GM19455 (cell line): Measurements from ENCODE around the gene USP37.

Source experiments
- ATAC-seq: cut with Tn5 transposase; IDR thresholded peaks from one replicate; pipeline ENCODE4 v1.9.1; 2021; ENCODE audit not compliant: unreplicated experiment

Gene USP37

GRCh38 chr2:218479595-218479994 lies 88.6 kb downstream of the USP37 start:
- no peak for ATAC-seq

GRCh38 chr2:218478544-218478943 lies 89.6 kb downstream of the USP37 start:
- no peak for ATAC-seq

- no peak for ATAC-seq
Measured at GRCh38 chr2:218477247-218477646, 90.9 kb downstream of the USP37 start.

DNA sequence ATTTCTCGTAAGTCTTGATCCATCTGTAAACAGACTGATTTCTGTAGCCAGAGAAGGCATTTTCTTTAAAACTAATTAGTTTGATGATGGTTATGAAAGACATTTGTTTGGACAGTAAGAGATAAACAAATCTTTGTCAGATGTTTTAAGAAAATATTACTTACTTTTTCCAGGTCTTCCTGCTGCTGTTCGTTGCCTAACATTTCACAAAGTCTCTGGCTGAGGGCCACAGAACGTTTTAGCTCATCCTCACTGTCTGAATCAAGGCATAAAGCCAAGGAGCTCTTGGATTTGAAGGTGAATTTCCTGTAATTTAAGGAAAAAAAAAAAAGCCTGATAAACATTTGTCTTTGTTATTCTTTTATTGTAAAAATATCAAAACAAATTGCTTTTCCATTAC lies 91.5 kb downstream of the USP37 start:
- ATAC-seq, result no peak

DNA sequence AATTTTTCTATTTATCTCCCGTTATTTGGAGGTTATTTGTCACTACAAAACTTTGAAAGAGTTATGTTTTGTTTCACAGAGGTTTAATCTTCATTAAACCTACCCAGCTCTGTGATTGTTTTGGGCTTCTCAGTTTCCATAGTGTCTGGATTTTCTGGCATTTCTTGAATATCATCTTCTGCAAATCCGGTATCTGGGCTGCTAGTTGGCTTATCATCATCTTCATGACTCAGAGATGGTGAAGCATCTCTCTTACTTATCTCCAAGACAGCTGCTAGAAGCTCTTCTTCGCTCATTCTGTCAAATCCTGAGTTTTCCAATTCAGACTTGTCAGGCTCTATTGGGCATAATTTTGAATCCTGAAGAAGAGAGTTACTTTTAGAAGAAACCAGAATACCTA lies 93.6 kb downstream of the USP37 start:
- no peak for ATAC-seq

- no peak for ATAC-seq
Measured at GRCh38 chr2:218472988-218473387, 95.2 kb downstream of the USP37 start.

DNA sequence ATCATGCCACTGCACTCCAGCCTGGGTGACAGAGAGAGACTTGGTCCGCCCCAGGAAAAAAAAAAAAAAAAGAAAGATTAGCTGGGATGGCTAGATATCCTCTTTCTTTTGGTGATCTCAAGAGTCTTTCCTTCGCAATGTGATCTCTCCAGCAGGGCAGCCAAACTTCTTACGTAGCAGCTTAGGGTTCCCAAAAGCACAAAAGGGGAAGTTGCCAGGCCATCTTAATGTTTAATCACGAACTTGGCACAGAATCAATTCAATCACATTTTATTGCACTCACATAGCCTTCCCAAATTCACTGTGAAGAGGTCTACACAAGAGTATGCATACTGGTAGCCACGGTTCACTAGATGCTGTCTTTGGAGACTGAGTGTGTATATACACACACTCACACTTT lies 96.2 kb downstream of the USP37 start:
- ATAC-seq, result no peak

- ATAC-seq, result no peak
Measured at GRCh38 chr2:218471036-218471435, 97.1 kb downstream of the USP37 start.

DNA sequence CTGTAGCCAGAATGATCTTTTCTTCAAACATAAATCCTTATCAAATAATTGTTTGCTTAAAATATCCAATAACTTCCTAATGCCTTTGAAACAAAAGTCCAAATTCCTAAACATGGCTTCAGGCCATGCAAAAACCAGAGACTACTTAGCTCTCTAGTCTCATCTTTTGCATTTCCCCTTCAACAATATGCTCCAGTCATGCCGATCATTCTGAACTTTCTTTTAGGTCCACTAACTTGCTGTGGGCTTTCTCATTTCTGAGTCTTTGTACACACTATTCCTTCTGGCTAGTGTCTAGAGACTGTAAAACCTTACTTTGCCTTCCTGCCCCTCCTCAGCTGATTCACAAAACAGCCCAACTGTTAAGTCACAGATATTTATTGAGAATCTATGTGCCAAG lies 97.7 kb downstream of the USP37 start:
- no peak for ATAC-seq

DNA sequence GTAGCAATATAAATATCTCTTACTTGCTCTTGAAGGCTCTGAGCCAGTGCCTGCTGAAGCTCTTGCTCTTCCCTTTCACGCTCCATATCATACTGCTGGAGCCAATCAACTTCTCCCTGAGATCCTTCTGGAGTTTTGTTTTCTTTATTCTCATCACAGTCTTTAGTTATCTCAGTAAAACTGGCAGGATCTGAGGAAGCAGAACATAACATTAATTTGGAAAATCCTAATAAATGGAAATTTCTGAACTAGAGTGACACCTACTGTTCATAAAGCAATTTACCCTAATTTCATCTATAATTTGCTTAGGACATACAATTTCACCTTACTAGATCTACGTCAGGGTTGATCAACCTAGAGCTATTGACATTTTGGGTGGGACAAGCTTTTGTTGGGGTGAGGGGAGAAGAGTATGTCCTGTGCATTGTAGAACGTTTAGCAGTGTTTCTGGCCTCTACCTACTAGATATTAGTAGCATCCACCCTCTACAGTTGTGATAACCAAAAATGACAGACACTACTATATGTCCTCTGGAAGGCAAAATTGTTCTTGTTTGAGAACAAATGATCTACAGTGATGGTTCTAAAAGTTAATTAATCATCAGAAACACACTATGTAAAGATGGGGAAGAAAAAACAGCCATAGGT lies 102.0 kb downstream of the USP37 start:
- no peak for ATAC-seq

DNA sequence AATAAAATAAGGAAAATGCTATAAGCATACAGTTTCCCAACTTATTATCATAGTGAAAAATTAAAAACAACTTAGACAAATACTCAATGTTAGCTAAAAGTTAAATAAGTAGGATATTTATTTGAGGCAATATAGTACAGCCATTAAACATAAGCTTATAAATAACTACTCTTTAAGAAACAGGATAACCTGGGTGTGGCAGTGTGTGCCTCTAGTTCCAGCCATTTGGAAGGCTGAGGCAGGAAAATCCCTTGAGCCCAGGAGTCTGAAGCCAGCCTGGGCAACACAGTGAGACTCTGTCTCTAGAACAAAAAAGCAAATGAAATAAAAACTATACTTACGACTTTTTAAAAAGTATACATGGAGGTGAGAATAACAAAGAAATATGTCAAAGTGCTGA lies 109.6 kb downstream of the USP37 start:
- ATAC-seq, result no peak

DNA sequence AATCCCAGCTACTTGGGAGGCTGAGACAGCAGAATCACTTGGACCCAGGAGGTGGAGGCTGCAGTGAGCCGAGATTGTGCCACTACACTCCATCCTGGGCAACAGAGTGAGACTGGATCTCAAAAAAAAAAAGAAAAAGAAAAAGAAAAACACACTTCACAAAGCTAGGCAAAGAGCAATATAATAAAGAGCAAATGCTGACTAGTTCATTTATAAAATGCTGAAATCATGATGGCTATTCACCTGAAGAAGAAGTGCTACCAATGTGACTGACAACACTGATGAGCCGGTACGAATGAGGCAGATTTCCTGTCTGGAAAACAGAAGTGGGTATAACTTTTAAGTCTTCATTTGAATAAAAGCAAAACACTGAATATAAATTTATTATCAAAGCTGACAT lies 111.3 kb downstream of the USP37 start:
- ATAC-seq, result no peak

- no peak for ATAC-seq
Measured at GRCh38 chr2:218452079-218452478, 116.1 kb downstream of the USP37 start.

- no peak for ATAC-seq
Measured at GRCh38 chr2:218448934-218449333, 119.2 kb downstream of the USP37 start.

- ATAC-seq, result no peak
Measured at GRCh38 chr2:218447072-218447471, 121.1 kb downstream of the USP37 start.

GRCh38 chr2:218446547-218446946 lies 121.6 kb downstream of the USP37 start:
- no peak for ATAC-seq

DNA sequence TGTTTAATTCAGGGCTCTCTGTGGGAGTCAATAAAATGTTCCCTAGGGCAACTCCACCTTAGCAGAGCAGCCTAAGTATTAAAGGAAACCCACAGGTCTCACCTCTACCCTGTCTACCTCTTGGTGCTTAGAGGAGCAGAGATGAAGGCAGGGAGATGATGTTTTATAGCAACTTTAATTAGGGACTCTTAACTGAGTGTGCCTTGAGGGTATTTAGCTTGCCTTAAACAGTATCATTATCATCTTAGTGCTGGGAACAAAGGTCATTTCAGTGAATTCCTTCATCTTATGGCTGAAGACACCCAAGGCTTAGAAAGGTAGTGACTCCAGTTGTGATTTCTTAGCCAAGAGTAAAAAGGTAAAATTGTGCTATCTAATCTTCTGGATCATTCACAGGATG lies 122.5 kb downstream of the USP37 start:
- ATAC-seq, result no peak

DNA sequence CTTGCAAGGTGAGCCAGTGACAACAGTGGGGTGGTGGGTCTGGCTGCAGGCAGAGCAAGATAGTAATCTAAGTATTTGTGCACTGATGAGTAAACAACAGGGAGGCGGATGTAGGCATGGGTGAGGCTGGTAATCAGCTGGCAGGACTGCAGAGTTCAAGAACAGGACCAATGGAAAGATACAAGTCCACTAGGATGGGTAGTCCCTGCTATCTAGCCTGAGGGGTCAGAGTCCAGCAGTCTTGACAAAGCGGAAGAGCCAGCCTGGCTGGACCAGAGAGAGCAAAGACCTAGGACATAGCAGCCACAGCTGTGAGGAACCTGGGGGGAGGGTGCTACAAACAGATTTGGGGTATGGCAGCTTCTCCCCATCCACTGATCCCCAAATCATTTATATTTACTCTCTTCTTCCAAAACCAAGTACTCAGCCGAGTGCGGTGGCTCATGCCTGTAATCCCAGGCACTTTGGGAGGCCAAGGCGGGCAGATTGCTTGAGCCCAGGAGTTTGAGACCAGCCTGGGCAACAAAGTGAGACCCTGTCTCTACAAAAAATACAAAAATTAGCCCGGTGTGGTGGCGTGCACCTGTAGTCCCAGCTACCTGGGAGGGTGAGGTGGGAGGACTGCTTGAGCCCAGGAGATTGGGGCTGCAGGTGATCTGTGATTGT lies 123.3 kb downstream of the USP37 start:
- no peak for ATAC-seq

GRCh38 chr2:218438596-218438995 lies 129.6 kb downstream of the USP37 start:
- no peak for ATAC-seq

DNA sequence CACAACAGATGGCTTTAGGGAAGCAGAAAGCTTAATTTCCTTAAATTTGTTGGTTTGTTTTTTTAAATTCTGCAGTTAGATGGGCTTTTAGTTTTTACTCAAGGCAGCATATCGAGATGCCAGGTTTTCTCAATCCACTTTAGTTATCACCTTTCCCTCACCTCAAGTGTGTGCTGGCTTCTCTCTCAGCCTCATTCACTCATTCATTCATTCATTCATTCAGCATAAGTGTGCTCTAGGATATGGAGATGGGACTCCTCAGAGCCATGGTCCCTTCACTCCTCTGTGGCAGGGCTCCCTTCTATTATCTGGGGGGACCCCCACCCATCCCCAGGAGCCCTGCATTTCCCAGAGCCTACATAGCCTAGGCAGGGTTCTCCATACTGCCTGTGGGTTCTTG lies 130.2 kb downstream of the USP37 start:
- no peak for ATAC-seq

GRCh38 chr2:218436992-218437391 lies 131.2 kb downstream of the USP37 start:
- ATAC-seq, result no peak

- no peak for ATAC-seq
Measured at GRCh38 chr2:218435003-218435982, 132.9 kb downstream of the USP37 start.
